SK-N-SH (cell line): ENCODE data around the gene WNT4. TPM values are rescaled to one million over a fixed set of nuclear protein-coding genes. Genes with fewer than 3 reads are reported as not detected.

Experiments
- CTCF ChIA-PET: fragments of 300-600, 350-600 bp; formaldehyde crosslinking; extraction: SDS; loops from one replicate; lab custom pipeline; 2021; lab: Yijun Ruan, JAX
- POLR2A ChIA-PET: fragments of 350-600 bp; sonication (Branson Sonifier 250); formaldehyde crosslinking; extraction: SDS; loops from one replicate; lab custom pipeline; 2020; ENCODE audit warnings: antibody characterized with exemption, inconsistent platforms; lab: Yijun Ruan, JAX
- DNase-seq: peaks from one replicate; pipeline ENCODE4 v3.0.0; 2012
- H2AFZ ChIP-seq: fragments of 200-600 bp; sonication (generic); 2 replicates; pipeline ENCODE4 v1.8.1; 2016; ENCODE audit warnings: antibody characterized with exemption, mild to moderate bottlenecking, low read depth
- H3F3A ChIP-seq: fragments of 200-600 bp; sonication (generic); replicated peaks from 2 replicates; pipeline ENCODE3; 2016; ENCODE audit warnings: antibody characterized with exemption, mild to moderate bottlenecking; ENCODE audit not compliant: insufficient read depth
- H3K27ac ChIP-seq, 2 experiments: fragments of 200-500 bp in 1 of 2; fragments of 200-600 bp in 1 of 2; sonication (Bioruptor generic) in 1 of 2; sonication (generic), shearing (Covaris generic) in 1 of 2; 2 replicates each; pipeline versions ENCODE4 v1.5.1 to v1.6.1; 2014 to 2016; ENCODE audit warnings: low read depth in 2 of 2, inconsistent platforms in 1 of 2, low read length in 1 of 2, mild to moderate bottlenecking in 1 of 2, mixed read lengths in 1 of 2
- H3K27me3 ChIP-seq: fragments of 200-600 bp; sonication (generic), shearing (Covaris generic); 2 replicates; pipeline ENCODE4 v1.6.1; 2016; ENCODE audit warnings: mixed run types; ENCODE audit not compliant: insufficient read depth
- H3K36me3 ChIP-seq, 2 experiments: fragments of 200-500 bp in 1 of 2; fragments of 200-600 bp in 1 of 2; sonication (Bioruptor generic) in 1 of 2; sonication (generic) in 1 of 2; replicated peaks in 1 of 2; 2 replicates each; pipeline versions ENCODE3 to v1.5.1; 2014 to 2016; ENCODE audit warnings: low read length in 1 of 2, mild to moderate bottlenecking in 1 of 2; ENCODE audit not compliant: insufficient read depth in 2 of 2, control insufficient read depth in 1 of 2
- H3K4me1 ChIP-seq, 2 experiments: fragments of 200-500 bp in 1 of 2; fragments of 200-600 bp in 1 of 2; sonication (Bioruptor generic) in 1 of 2; sonication (generic), shearing (Covaris generic) in 1 of 2; 2 replicates each; pipeline versions ENCODE4 v1.5.1 to v1.6.1; 2014 to 2016; ENCODE audit warnings: low read depth in 1 of 2, low read length in 1 of 2, mixed run types in 1 of 2; ENCODE audit not compliant: insufficient read depth in 2 of 2, control insufficient read depth in 1 of 2
- H3K4me2 ChIP-seq: fragments of 200-600 bp; sonication (generic), shearing (Covaris generic); 2 replicates; pipeline ENCODE4 v1.6.1; 2017; ENCODE audit warnings: mixed run types
- H3K4me3 ChIP-seq, 2 experiments: fragments of 200-500 bp in 1 of 2; fragments of 200-600 bp in 1 of 2; sonication (Bioruptor generic) in 1 of 2; sonication (generic), shearing (Covaris generic) in 1 of 2; 2 replicates each; pipeline versions ENCODE4 v1.5.1 to v1.8.1; 2014 to 2016; ENCODE audit warnings: low read depth in 2 of 2, inconsistent platforms in 1 of 2, low read length in 1 of 2, mild to moderate bottlenecking in 1 of 2, mixed read lengths in 1 of 2, moderate library complexity in 1 of 2
- H3K79me2 ChIP-seq: fragments of 200-600 bp; sonication (generic); 2 replicates; pipeline ENCODE4 v1.8.1; 2017; ENCODE audit warnings: mild to moderate bottlenecking; ENCODE audit not compliant: insufficient read depth
- H3K9ac ChIP-seq: fragments of 200-600 bp; sonication (generic); 2 replicates; pipeline ENCODE4 v1.6.1; 2017; ENCODE audit warnings: mixed run types
- H3K9me2 ChIP-seq: fragments of 200-600 bp; sonication (generic); 2 replicates; pipeline ENCODE4 v1.6.1; 2017; ENCODE audit warnings: mixed run types
- H3K9me3 ChIP-seq: fragments of 200-600 bp; sonication (generic); 2 replicates; pipeline ENCODE4 v1.6.1; 2017; ENCODE audit warnings: mixed run types, mild to moderate bottlenecking, moderate library complexity
- H4K20me1 ChIP-seq: fragments of 200-600 bp; sonication (generic); 2 replicates; pipeline ENCODE4 v1.6.1; 2017; ENCODE audit warnings: mild to moderate bottlenecking, mixed run types; ENCODE audit not compliant: insufficient read depth
- CHD2 ChIP-seq: fragments of 150-350 bp; IDR thresholded peaks from 2 replicates; pipeline ENCODE4 v1.6.1; 2018; ENCODE audit warnings: low read length; ENCODE audit not compliant: partially characterized antibody
- ELF1 ChIP-seq: IDR thresholded peaks from 2 replicates; pipeline ENCODE4 v1.4.0; 2012
- EZH2phosphoT487 ChIP-seq: fragments of 200-600 bp; sonication (generic); IDR thresholded peaks from 2 replicates; pipeline ENCODE4 v1.6.1; 2017; ENCODE audit warnings: low read depth, mixed run types, mild to moderate bottlenecking, antibody characterized with exemption, moderate library complexity, borderline replicate concordance
- FOSL2 ChIP-seq: IDR thresholded peaks from 2 replicates; pipeline ENCODE4 v1.4.0; 2012; ENCODE audit warnings: low read depth, mild to moderate bottlenecking, moderate library complexity, borderline replicate concordance
- GABPA ChIP-seq: IDR thresholded peaks from 2 replicates; pipeline ENCODE4 v1.4.0; 2012; ENCODE audit warnings: low read depth, mild to moderate bottlenecking
- NFIC ChIP-seq: IDR thresholded peaks from 2 replicates; pipeline ENCODE4 v1.4.0; 2012; ENCODE audit warnings: borderline replicate concordance
- RXRA ChIP-seq: IDR thresholded peaks from 2 replicates; pipeline ENCODE4 v1.4.0; 2012; ENCODE audit warnings: low read depth, mild to moderate bottlenecking, borderline replicate concordance
- SIN3A ChIP-seq: IDR thresholded peaks from 2 replicates; pipeline ENCODE4 v1.6.1; 2012; ENCODE audit warnings: low read depth, mild to moderate bottlenecking, low read length, moderate library complexity, borderline replicate concordance
- TAF1 ChIP-seq: IDR thresholded peaks from 2 replicates; pipeline ENCODE4 v1.6.1; 2012; ENCODE audit warnings: low read depth, mild to moderate bottlenecking, low read length, moderate library complexity, borderline replicate concordance
- WGBS: methylation state at CpG from one replicate; pipeline ENCODE4 v1.1.6; 2017; ENCODE audit warnings: low lambda C conversion rate; 5-methylcytosine and 5-hydroxymethylcytosine counted together
- polyA plus RNA-seq, 3 experiments: library from polyadenylated mRNA; depleted of rRNA; stranded (reverse); fragments of >200 nt; gene quantifications; 2 replicates each; pipeline ENCODE4 v1.2.3, GENCODE V29; 2012
- TF ChIP-seq, protein P1 (sequence below): IDR thresholded peaks from 2 replicates; pipeline ENCODE4; 2012
- TF ChIP-seq, protein P2 (sequence below): IDR thresholded peaks from 2 replicates; pipeline ENCODE4 v1.4.0; 2012; ENCODE audit warnings: low read depth, borderline replicate concordance
- TF ChIP-seq, protein P3 (sequence below): fragments of 150-350 bp; IDR thresholded peaks from 2 replicates; pipeline ENCODE4 v1.6.1; 2017; ENCODE audit warnings: antibody characterized with exemption, low read length, low read depth, borderline replicate concordance
- TF ChIP-seq, protein P4 (sequence below): fragments of 150-350 bp; IDR thresholded peaks from 2 replicates; pipeline ENCODE4 v1.6.1; 2016; ENCODE audit warnings: mild to moderate bottlenecking, low read depth, low read length
- TF ChIP-seq, protein P5 (sequence below): IDR thresholded peaks from 2 replicates; pipeline ENCODE4 v1.4.0; 2012; ENCODE audit warnings: low read depth

WNT4 gene
- polyA plus RNA-seq, 1 of the 3 experiments (the other 2 are of a cell fraction), result 0.03 TPM

DNA sequence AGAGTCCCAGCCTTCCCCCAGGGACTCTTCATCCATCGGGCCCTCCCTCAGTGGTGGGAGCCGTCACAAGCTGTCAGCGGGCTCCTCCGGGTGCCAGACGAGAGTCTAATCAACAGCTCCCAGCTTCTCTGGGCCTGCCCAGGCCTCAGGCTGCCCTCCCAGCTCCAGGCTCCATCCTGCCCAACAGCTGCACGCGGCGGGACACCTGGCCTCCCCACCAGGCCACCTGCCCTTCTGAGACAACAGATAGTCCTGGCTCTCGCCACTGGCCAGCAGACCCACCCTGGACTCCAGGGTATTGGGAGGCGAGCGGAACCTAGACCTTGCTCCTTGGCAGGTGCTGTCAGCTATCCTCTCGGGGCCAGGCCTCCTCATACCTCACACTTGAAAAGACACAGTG lies 3.1 kb downstream of the WNT4 start:
- Histone ChIP-seq H3K27ac (no peak overlapping the region), H3F3A (no peaks in the 10 kb centered on the region), H3K4me3 (no peak overlapping the region), H3K9me2 (no peaks in the 10 kb centered on the region), H3K4me2 (no peak overlapping the region), H3K4me1 (peaks cover 0 to 31% of the 10 kb centered on the region in 2 experiments; a peak in 1 of 4 replicates), H3K9ac (no peak overlapping the region), H3K36me3 (no peaks in the 10 kb centered on the region), H4K20me1 (peaks cover 30% of the 10 kb centered on the region), H3K9me3 (no peaks in the 10 kb centered on the region), H3K27me3 (peaks cover 4% of the 10 kb centered on the region; the same call in 1 of the 2 replicates), H3K79me2 (no peaks in the 10 kb centered on the region), H2AFZ (no peak overlapping the region)
- POLR2A ChIA-PET, result no interaction called here
- CTCF ChIA-PET, result interaction anchor here (0.7 to 3.9 kb wide), 12 partner anchors 8 to 559 kb away, joined by 3 to 30 read pairs (median 3); no protein-coding TSS in a partner anchor
- TF ChIP-seq TAF1, result no peak
- no peak for TF ChIP-seq CHD2
- no peak for TF ChIP-seq NFIC
- TF ChIP-seq, protein P1, sequence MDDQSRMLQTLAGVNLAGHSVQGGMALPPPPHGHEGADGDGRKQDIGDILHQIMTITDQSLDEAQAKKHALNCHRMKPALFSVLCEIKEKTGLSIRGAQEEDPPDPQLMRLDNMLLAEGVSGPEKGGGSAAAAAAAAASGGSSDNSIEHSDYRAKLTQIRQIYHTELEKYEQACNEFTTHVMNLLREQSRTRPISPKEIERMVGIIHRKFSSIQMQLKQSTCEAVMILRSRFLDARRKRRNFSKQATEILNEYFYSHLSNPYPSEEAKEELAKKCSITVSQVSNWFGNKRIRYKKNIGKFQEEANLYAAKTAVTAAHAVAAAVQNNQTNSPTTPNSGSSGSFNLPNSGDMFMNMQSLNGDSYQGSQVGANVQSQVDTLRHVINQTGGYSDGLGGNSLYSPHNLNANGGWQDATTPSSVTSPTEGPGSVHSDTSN, result no peak
- TF ChIP-seq, protein P2, sequence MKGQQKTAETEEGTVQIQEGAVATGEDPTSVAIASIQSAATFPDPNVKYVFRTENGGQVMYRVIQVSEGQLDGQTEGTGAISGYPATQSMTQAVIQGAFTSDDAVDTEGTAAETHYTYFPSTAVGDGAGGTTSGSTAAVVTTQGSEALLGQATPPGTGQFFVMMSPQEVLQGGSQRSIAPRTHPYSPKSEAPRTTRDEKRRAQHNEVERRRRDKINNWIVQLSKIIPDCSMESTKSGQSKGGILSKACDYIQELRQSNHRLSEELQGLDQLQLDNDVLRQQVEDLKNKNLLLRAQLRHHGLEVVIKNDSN, result no peak
- TF ChIP-seq SIN3A, result no peak
- TF ChIP-seq RXRA, result no peak
- no peak for TF ChIP-seq GABPA
- no peak for TF ChIP-seq ELF1
- TF ChIP-seq, protein P3, sequence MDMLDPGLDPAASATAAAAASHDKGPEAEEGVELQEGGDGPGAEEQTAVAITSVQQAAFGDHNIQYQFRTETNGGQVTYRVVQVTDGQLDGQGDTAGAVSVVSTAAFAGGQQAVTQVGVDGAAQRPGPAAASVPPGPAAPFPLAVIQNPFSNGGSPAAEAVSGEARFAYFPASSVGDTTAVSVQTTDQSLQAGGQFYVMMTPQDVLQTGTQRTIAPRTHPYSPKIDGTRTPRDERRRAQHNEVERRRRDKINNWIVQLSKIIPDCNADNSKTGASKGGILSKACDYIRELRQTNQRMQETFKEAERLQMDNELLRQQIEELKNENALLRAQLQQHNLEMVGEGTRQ, result no peak
- no peak for TF ChIP-seq FOSL2
- TF ChIP-seq, protein P4, sequence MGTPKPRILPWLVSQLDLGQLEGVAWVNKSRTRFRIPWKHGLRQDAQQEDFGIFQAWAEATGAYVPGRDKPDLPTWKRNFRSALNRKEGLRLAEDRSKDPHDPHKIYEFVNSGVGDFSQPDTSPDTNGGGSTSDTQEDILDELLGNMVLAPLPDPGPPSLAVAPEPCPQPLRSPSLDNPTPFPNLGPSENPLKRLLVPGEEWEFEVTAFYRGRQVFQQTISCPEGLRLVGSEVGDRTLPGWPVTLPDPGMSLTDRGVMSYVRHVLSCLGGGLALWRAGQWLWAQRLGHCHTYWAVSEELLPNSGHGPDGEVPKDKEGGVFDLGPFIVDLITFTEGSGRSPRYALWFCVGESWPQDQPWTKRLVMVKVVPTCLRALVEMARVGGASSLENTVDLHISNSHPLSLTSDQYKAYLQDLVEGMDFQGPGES, result no peak
- TF ChIP-seq EZH2phosphoT487, result no peak
- TF ChIP-seq, protein P5, sequence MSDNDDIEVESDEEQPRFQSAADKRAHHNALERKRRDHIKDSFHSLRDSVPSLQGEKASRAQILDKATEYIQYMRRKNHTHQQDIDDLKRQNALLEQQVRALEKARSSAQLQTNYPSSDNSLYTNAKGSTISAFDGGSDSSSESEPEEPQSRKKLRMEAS, result no peak
- 80% methylated on average over 3 of the region's 12 CpGs for WGBS
- DNase-seq, result no peak
